Measurements from ENCODE around the gene SART1.

Gene SART1, protein sequence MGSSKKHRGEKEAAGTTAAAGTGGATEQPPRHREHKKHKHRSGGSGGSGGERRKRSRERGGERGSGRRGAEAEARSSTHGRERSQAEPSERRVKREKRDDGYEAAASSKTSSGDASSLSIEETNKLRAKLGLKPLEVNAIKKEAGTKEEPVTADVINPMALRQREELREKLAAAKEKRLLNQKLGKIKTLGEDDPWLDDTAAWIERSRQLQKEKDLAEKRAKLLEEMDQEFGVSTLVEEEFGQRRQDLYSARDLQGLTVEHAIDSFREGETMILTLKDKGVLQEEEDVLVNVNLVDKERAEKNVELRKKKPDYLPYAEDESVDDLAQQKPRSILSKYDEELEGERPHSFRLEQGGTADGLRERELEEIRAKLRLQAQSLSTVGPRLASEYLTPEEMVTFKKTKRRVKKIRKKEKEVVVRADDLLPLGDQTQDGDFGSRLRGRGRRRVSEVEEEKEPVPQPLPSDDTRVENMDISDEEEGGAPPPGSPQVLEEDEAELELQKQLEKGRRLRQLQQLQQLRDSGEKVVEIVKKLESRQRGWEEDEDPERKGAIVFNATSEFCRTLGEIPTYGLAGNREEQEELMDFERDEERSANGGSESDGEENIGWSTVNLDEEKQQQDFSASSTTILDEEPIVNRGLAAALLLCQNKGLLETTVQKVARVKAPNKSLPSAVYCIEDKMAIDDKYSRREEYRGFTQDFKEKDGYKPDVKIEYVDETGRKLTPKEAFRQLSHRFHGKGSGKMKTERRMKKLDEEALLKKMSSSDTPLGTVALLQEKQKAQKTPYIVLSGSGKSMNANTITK

DNA sequence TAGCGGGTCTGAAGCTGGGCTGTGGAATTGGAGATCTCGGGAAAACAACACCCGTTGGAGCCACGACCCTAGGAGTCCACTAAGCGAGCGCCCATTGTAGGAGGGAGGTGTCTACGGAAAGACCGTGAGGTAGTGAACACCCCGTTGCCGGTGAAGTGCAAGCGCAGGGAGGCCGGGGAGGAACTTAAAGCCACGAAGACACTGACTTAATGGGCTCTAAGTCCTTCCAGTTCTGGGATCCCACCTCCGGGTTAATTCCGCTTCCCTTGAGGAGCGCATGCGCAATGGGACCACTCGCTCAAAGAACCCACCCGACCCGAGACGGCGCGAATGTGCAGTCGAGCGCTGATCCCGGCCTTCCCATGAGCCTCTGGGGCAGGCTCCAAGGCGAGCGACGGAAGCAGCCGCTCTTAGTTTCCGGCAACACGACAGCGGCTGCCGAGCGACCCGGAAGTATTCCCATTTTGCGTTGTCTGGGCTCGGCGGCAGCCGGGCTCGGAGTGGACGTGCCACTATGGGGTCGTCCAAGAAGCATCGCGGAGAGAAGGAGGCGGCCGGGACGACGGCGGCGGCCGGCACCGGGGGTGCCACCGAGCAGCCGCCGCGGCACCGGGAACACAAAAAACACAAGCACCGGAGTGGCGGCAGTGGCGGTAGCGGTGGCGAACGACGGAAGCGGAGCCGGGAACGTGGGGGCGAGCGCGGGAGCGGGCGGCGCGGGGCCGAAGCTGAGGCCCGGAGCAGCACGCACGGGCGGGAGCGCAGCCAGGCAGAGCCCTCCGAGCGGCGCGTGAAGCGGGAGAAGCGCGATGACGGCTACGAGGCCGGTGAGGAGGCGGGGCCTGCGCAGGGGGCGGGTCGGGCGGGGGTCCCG, at the start of gene SART1:
Gene SART1 (plus strand): TSS at position 468 of the 874 bp plus-strand sequence. CDS start 47 bp downstream, at position 515.
- Histone ChIP-seq H3K9me3 (ENCODE audit: control insufficient read depth, insufficient read depth, low read length) (no peaks in the 10 kb centered on the region), H3K9ac (ENCODE audit: low read depth, low read length) (peak within 1 kb of the TSS; percentile 59), H3K36me3 (ENCODE audit: insufficient read depth, low read length) (peaks cover 5% of the 10 kb centered on the region), H3K4me1 (ENCODE audit: insufficient read depth, low read length) (peaks cover 10% of the 10 kb centered on the region)

DNA sequence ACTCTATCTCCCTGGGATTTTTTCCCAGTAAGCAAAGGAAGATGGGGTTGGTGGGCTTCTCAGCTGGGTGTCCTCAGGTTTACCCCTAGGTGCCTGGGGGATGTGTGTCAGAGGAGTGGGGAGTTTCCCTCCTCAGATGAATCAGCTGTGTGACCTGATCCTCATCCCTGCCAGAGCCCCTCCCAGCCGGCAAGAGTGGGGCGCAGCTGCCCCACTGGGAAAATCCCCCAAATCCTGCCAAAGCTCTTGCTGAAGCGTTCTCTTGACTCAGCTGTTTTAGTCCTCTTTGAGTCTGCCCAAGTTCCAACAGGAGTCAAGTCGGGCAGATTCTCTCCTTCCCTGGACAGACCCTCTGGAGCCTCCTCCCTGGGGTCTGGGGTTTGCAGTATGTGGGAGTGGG, 48.7 kb upstream of the SART1 start:
- no peaks in the 10 kb centered on the region for H3K9me3 ChIP-seq (ENCODE audit: control insufficient read depth, insufficient read depth, low read length)
- peaks cover 27% of the 10 kb centered on the region; the same call in 1 of the 2 replicates for H3K4me1 ChIP-seq (ENCODE audit: insufficient read depth, low read length)
- H3K36me3 ChIP-seq (ENCODE audit: insufficient read depth, low read length), result no peaks in the 10 kb centered on the region
- H3K9ac ChIP-seq (ENCODE audit: low read depth, low read length), result no peak overlapping the region

DNA sequence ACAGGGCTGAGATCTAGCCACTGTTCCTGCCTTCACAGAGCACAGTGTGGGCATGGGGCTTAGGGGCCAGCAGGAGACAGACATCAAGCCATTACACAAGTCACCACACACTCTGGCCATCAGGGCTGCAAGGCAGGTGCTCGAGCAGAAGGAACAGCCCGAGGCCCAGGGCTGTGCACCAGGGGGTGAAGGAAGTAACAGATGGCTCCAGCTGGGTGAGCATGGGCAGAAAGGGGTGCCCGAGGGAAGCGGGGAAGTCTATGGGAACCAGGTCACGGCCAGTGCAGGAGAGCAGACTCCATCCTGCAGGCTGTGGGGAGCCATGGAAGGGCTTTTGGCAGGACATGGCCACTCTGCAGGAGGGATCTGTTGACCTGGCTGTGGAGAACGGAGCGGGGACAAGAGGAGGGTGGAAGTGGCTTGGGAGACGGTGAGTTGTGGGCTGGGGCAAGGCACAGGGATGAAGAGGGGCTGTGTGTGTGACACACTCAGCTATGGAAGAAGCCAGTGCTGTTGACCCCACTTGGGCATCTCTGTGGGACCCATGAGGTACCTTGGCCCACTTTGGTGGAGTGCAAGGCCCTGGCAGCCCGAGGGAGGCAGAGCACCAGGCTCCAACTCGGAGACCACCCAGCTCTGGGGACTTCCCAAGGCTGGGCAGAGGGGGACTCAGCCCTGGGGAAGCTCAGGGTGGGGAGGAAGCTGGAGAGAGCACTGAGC, 46.3 kb upstream of the SART1 start:
- H3K4me1 ChIP-seq (ENCODE audit: insufficient read depth, low read length), result peaks cover 27% of the 10 kb centered on the region; the same call in 1 of the 2 replicates
- H3K9me3 ChIP-seq (ENCODE audit: control insufficient read depth, insufficient read depth, low read length), result no peaks in the 10 kb centered on the region
- no peaks in the 10 kb centered on the region for H3K36me3 ChIP-seq (ENCODE audit: insufficient read depth, low read length)
- H3K9ac ChIP-seq (ENCODE audit: low read depth, low read length), result peak overlapping the region; percentile 28; the same call in 1 of the 2 replicates

DNA sequence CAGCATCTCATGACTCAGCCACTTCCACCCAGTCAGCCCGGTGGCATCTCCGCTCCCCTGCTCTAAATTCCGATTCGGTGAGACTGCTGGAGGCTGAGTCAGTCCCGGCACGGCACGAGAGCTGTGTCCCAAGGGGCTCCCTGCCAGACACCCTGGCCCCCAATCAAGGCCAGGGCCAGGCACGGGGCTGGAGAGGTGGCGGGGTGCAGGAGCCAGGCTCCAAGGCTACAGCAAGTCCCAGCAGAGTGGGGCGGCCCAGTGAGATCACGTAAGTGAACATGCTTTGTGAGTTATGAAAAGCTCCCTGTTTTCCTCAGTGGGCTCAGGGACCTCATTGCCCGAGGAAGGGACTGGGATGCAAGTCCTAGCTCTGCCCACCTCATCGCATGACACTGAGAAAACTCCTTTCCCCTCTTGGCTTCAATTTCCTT, 45.7 kb upstream of the SART1 start:
- Histone ChIP-seq H3K4me1 (ENCODE audit: insufficient read depth, low read length) (peaks cover 27% of the 10 kb centered on the region; the same call in 1 of the 2 replicates), H3K9me3 (ENCODE audit: control insufficient read depth, insufficient read depth, low read length) (no peaks in the 10 kb centered on the region), H3K36me3 (ENCODE audit: insufficient read depth, low read length) (no peaks in the 10 kb centered on the region), H3K9ac (ENCODE audit: low read depth, low read length) (peak overlapping the region; percentile 40)

DNA sequence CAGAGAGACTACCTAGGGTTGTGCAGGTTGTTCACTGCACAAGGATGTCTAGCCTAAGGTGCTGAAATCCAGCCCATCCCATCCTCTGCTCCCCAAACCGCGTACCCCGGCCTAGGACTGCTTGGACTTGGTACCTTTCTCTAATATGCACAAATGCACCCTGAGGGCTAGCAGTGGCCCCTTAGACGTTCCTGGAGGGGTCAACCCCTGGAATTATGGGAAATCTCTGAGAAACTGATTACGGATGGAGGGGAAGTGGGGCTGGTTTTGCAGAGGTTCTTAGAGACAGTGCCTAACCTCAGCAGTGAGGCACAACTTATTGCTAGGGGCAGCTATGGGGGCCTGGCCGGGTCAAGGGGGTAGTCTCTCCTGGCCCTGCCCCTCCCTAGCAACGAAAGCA, 45.1 kb upstream of the SART1 start:
- H3K4me1 ChIP-seq (ENCODE audit: insufficient read depth, low read length), result peaks cover 27% of the 10 kb centered on the region; the same call in 1 of the 2 replicates
- H3K9ac ChIP-seq (ENCODE audit: low read depth, low read length), result peak overlapping the region; percentile 40
- H3K9me3 ChIP-seq (ENCODE audit: control insufficient read depth, insufficient read depth, low read length), result no peaks in the 10 kb centered on the region

DNA sequence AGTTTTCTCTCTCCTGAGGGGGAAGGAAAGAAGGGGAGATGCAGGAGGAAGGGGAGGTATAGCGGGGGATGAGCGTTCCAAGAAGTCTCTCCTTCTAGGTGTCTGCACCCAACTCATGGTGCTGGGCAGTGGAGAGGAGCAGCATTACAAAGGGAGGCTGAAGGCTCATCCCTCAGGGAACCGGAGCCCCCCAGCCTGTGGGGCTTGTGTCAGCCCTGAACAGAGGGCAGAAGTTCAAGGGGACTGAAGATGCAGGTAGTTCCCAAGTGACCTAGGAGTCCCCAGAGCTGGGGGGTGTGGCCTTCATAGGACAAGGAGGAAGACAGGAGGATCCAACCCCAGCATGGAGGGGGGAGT, 44.5 kb upstream of the SART1 start:
- Histone ChIP-seq H3K9ac (ENCODE audit: low read depth, low read length) (no peak overlapping the region), H3K9me3 (ENCODE audit: control insufficient read depth, insufficient read depth, low read length) (no peaks in the 10 kb centered on the region), H3K36me3 (ENCODE audit: insufficient read depth, low read length) (no peaks in the 10 kb centered on the region; the same call in 1 of the 2 replicates), H3K4me1 (ENCODE audit: insufficient read depth, low read length) (peaks cover 23% of the 10 kb centered on the region; the same call in 1 of the 2 replicates)

More for the DNA sequence above, 45.1 kb upstream of the SART1 start:
- no peaks in the 10 kb centered on the region for H3K36me3 ChIP-seq (ENCODE audit: insufficient read depth, low read length)

DNA sequence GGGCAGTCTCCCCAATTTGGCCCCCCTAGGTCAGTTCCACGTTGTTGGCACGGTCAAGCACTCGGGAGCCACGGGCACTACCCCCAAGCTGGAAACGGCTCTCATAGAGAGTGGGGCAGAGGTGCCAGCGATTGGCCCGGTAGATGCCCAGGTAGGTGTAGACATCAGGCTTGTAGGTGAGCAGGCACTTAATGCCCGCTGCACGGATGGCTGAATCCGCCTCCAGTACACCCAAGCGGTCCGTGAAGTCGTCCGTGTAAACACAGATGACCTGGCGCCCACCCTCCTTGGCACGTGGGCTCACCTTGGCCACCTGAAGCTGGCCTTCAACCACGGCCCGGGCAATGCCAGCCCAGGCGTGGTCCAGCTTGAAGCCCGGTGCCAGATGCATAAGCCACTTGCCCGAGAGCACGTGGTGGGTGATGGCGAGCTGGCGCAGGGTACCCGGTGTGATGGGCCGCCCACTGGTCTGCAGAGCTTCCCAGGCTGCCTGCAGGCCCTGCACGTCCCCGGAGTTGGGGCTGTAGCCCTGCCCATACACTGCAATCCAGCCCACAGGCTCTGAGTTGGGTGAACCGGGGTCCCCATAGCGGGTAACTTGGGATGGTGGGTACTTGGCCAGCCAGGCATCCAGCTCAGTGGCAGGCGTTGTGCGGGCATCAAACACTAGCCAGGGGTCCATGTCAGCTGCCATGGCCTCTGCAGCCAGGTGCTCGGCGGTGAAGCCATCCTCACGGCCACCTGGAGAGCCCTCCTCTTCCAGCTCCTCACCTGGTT, 43.9 kb upstream of the SART1 start:
- Histone ChIP-seq H3K9ac (ENCODE audit: low read depth, low read length) (peak overlapping the region; percentile 95; the same call in 1 of the 2 replicates), H3K4me1 (ENCODE audit: insufficient read depth, low read length) (peaks cover 19% of the 10 kb centered on the region; the same call in 1 of the 2 replicates), H3K9me3 (ENCODE audit: control insufficient read depth, insufficient read depth, low read length) (no peaks in the 10 kb centered on the region), H3K36me3 (ENCODE audit: insufficient read depth, low read length) (no peaks in the 10 kb centered on the region; the same call in 1 of the 2 replicates)

DNA sequence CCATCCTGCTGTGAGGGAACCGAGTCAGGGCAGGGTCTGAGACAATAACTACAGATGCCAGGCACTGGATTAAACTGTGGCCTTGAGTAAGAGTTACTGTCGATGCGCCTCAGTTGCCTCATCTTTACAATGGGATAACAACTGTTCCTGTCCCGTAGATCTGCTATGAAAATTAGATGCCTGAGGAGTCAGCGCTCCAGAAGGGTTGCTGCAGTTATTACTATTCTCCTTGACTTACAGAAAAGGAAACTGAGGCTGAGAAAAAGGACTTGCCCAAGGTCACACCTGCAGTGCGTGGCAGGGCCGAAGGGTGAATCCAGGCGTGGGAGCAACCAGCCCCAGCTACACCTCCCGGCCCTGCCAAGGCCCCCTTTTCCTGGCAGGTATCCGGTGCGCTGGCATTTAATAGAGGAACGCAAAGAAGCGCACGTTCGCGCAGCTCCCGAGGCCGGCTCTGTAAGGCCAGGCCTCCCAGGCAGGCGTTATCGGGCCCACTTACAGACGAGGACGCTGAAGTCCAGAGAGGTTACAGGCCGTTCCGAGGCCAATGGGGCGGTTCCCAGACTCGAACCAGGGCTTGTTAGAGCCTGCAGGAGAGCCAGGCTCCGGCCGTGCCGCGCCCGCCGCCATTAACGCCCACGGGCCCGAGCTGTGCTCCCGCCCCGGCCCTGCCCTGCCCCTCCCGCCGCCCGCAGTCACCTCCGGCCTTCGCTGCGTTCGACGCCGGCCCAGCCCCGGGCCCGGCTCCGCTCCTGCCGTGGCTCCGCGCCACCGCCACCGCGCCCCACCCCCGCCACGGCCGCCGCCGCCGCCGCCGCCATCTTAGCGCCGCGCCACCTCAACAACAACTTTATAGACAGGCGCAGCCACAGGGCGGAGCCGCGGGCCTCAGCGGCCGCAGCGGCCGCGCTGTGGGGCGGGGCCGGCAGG, 43.1 kb upstream of the SART1 start, which contains the start of gene C11orf68:
Gene C11orf68 (minus strand): TSS at position 852 of the 930 bp plus-strand sequence. CDS start 31 bp downstream, at position 821.
- Histone ChIP-seq H3K36me3 (ENCODE audit: insufficient read depth, low read length) (no peaks in the 10 kb centered on the region; the same call in 1 of the 2 replicates), H3K9me3 (ENCODE audit: control insufficient read depth, insufficient read depth, low read length) (no peaks in the 10 kb centered on the region), H3K4me1 (ENCODE audit: insufficient read depth, low read length) (peaks cover 11% of the 10 kb centered on the region; the same call in 1 of the 2 replicates), H3K9ac (ENCODE audit: low read depth, low read length) (peak within 1 kb of the TSS; percentile 95)

DNA sequence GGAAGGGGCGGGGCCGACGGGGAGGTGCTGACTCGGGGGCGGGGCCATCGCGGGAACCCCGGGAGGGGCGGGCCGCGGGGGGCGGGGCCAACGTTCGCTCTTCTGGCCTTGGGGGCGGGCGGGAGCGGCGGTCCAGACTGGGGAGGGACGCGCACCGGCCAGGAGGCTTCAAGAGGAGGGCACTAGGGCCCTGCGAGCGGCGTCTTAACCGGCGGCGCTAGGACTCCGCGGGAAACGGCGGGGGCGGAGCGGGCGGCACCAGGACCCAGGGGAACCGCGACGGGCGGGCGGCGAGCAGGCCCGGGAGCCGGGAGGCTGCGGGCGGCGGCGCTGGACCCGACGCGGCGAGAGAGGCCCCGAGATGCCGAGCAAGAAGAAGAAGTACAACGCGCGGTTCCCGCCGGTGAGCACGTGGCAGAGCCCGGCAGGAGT, 42.4 kb upstream of the SART1 start, which contains the start of gene DRAP1:
Gene DRAP1 (plus strand): TSS at position 286 of the 432 bp plus-strand sequence. CDS start 76 bp downstream, at position 362.
- Histone ChIP-seq H3K9ac (ENCODE audit: low read depth, low read length) (peak within 1 kb of the TSS; percentile 95), H3K4me1 (ENCODE audit: insufficient read depth, low read length) (peaks cover 11% of the 10 kb centered on the region; the same call in 1 of the 2 replicates), H3K9me3 (ENCODE audit: control insufficient read depth, insufficient read depth, low read length) (no peaks in the 10 kb centered on the region), H3K36me3 (ENCODE audit: insufficient read depth, low read length) (no peaks in the 10 kb centered on the region; the same call in 1 of the 2 replicates)

DNA sequence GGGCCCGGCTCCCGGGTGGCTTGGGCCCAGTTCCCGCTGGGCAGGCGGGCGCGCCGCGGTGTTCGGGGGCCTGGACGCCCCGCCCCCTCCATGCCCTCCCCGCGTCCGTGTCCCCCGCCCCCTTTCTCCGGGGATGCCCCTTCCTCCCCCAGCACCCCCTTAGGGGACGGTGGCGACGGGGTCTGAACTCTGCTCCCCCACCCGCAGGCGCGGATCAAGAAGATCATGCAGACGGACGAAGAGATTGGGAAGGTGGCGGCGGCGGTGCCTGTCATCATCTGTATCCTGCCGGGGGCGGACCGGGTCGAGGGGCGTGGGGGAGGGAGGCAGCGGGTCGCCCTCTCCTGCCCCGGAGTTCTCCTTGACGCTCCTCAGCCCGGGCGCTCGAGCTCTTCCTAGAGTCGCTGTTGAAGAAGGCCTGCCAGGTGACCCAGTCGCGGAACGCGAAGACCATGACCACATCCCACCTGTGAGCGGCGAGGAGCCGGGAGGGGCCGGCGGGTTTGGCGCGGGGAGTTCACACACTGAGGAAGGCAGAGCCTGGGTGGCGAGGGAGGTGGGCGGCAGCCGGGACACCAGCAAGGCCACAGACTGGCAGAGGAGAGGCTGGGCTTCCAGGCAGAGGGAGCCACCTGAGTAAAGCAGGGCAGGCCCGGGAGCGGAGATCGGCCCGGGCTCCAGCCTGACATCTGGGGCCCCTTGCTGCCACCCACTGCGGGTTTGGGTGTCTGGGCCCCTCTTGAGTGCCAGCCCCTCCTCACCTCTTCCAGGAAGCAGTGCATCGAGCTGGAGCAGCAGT, 41.8 kb upstream of the SART1 start:
- Histone ChIP-seq H3K9me3 (ENCODE audit: control insufficient read depth, insufficient read depth, low read length) (no peaks in the 10 kb centered on the region), H3K4me1 (ENCODE audit: insufficient read depth, low read length) (peaks cover 11% of the 10 kb centered on the region; the same call in 1 of the 2 replicates), H3K36me3 (ENCODE audit: insufficient read depth, low read length) (no peaks in the 10 kb centered on the region; the same call in 1 of the 2 replicates), H3K9ac (ENCODE audit: low read depth, low read length) (peak overlapping the region; percentile 68)

DNA sequence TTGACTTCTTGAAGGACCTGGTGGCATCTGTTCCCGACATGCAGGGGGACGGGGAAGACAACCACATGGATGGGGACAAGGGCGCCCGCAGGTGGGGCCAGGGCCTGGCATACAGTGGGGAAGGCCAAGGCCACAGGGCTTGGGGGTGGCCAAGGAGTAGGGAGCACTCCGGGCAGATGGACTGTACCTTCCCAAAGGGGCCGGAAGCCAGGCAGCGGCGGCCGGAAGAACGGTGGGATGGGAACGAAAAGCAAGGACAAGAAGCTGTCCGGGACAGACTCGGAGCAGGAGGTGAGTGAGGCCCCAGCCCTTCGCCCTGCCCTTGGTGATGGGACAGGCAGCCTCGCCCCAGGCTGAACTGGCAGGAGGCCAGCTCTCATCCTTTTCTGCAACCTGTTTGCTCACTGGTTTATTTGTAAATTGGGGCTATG, 41.1 kb upstream of the SART1 start:
- Histone ChIP-seq H3K9me3 (ENCODE audit: control insufficient read depth, insufficient read depth, low read length) (no peaks in the 10 kb centered on the region), H3K36me3 (ENCODE audit: insufficient read depth, low read length) (no peaks in the 10 kb centered on the region; the same call in 1 of the 2 replicates), H3K4me1 (ENCODE audit: insufficient read depth, low read length) (peaks cover 11% of the 10 kb centered on the region; the same call in 1 of the 2 replicates), H3K9ac (ENCODE audit: low read depth, low read length) (peak overlapping the region; percentile 68; the same call in 1 of the 2 replicates)
